GM18517 (cell line): ENCODE data around the gene TAF6L.
"Not testable (repeated sequence)": the region's sequence is repeated elsewhere in the genome, so short reads cannot be mapped to it uniquely, and the experiment has no call there.

Experiments
- ATAC-seq: cut with Tn5 transposase; IDR thresholded peaks from one replicate; pipeline ENCODE4 v1.9.1; 2021; ENCODE audit warnings: mild to moderate bottlenecking, moderate library complexity; ENCODE audit not compliant: unreplicated experiment

The TAF6L gene

GRCh38 chr11:62771144-62772021, at the start of gene TAF6L:
TAF6L (plus strand) TSS chr11:62771396; CDS start chr11:62775784, 4,388 bp downstream.
- ATAC-seq: peak; percentile 75

GRCh38 chr11:62721994-62722393, 49.2 kb upstream of the TAF6L start:
- ATAC-seq: no peak

- no peak for ATAC-seq
These were observed 47.0 kb upstream of the TAF6L start for GRCh38 chr11:62724171-62724570.

GRCh38 chr11:62725646-62726045, 45.5 kb upstream of the TAF6L start:
- no peak for ATAC-seq

GRCh38 chr11:62726156-62726914, 44.9 kb upstream of the TAF6L start:
- peak; percentile 1 for ATAC-seq

- no peak for ATAC-seq
These were observed 44.4 kb upstream of the TAF6L start for GRCh38 chr11:62726915-62727164.

GRCh38 chr11:62727165-62727871, 43.9 kb upstream of the TAF6L start, which contains the start of gene HNRNPUL2:
HNRNPUL2 (minus strand) TSS chr11:62727457; CDS start chr11:62727156, 301 bp downstream.
- peak; percentile 58 for ATAC-seq

GRCh38 chr11:62727872-62728170, 43.4 kb upstream of the TAF6L start:
- peak; percentile 61 for ATAC-seq

- peak; percentile 9 for ATAC-seq
These were observed 42.8 kb upstream of the TAF6L start, which contains the start of gene TTC9C for GRCh38 chr11:62728171-62728988. TTC9C (plus strand) TSS chr11:62728486; CDS start chr11:62728849, 363 bp downstream.

GRCh38 chr11:62730076-62730475, 41.1 kb upstream of the TAF6L start:
- not testable (repeated sequence) for ATAC-seq

- no peak for ATAC-seq
These were observed 38.4 kb upstream of the TAF6L start for GRCh38 chr11:62732830-62733229.

- no peak for ATAC-seq
These were observed 34.0 kb upstream of the TAF6L start for GRCh38 chr11:62737196-62737595.

GRCh38 chr11:62747475-62748160, 23.6 kb upstream of the TAF6L start:
- ATAC-seq: no peak

GRCh38 chr11:62749931-62750330, 21.3 kb upstream of the TAF6L start:
- ATAC-seq: not testable (repeated sequence)

GRCh38 chr11:62752177-62752785, 18.9 kb upstream of the TAF6L start:
- no peak for ATAC-seq

GRCh38 chr11:62752994-62753735, 18.0 kb upstream of the TAF6L start:
- ATAC-seq: peak; percentile 4

- ATAC-seq: peak; percentile 98
These were observed 17.2 kb upstream of the TAF6L start, which contains the start of gene ZBTB3 for GRCh38 chr11:62753736-62754603. ZBTB3 (minus strand) TSS chr11:62754160; CDS start chr11:62753664, 496 bp downstream.

- ATAC-seq: no peak
These were observed 16.0 kb upstream of the TAF6L start for GRCh38 chr11:62755086-62755615.
